Naive thymus-derived CD4-positive, alpha-beta T cell (primary cell): Measurements from ENCODE around the gene MGAT4A. TPM values are rescaled to one million over a fixed set of nuclear protein-coding genes. Genes with fewer than 3 reads are reported as not detected.

Source experiments
- ATAC-seq: fragments of 150-1000 bp; cut with Tn5 transposase; 2 replicates; pipeline ENCODE4 v1.10.0; 2021; ENCODE audit warnings: mild to moderate bottlenecking, moderate library complexity
- CTCF ChIA-PET: fragments of 350-600 bp; sonication (Branson Sonifier 250); formaldehyde crosslinking; loops from one replicate; lab custom pipeline; 2021; ENCODE audit warnings: antibody characterized with exemption; lab: Charles Lee
- POLR2A ChIA-PET: fragments of 350-600 bp; sonication (Branson Sonifier 250); formaldehyde crosslinking; loops from one replicate; lab custom pipeline; 2021; ENCODE audit warnings: antibody characterized with exemption, inconsistent platforms; lab: Charles Lee
- DNase-seq, 9 donors: peaks; one replicate each; pipeline versions ENCODE4 v3.0.0 to v3.0.0-alpha.2; 2020 to 2022; ENCODE audit warnings: mixed read lengths in 1 of 9
- H3K27ac ChIP-seq: one replicate; pipeline ENCODE4 v1.7.0; 2013; ENCODE audit warnings: mild to moderate bottlenecking, low read depth, low read length, moderate library complexity
- H3K27me3 ChIP-seq, 2 donors: one replicate each; pipeline ENCODE4 v1.7.0; 2013; ENCODE audit warnings: low read length in 2 of 2, mild to moderate bottlenecking in 2 of 2, moderate library complexity in 2 of 2; ENCODE audit not compliant: control insufficient read depth in 2 of 2, insufficient read depth in 2 of 2
- H3K36me3 ChIP-seq, 3 experiments: 1 replicate in 2 of 3; 2 replicates in 1 of 3; pipeline ENCODE4 v1.7.0; 2013; ENCODE audit warnings: low read length in 3 of 3, mild to moderate bottlenecking in 3 of 3, moderate library complexity in 1 of 3; ENCODE audit not compliant: insufficient read depth in 3 of 3, control insufficient read depth in 2 of 3
- H3K4me1 ChIP-seq, 2 donors: one replicate each; pipeline ENCODE4 v1.7.0; 2013; ENCODE audit warnings: low read length in 2 of 2, mild to moderate bottlenecking in 2 of 2, moderate library complexity in 1 of 2; ENCODE audit not compliant: control insufficient read depth in 2 of 2, insufficient read depth in 2 of 2
- H3K4me3 ChIP-seq: 2 replicates; pipeline ENCODE4 v1.7.0; 2013; ENCODE audit warnings: mild to moderate bottlenecking, low read length
- H3K9me3 ChIP-seq, 3 experiments: 1 replicate in 2 of 3; 2 replicates in 1 of 3; pipeline ENCODE4 v1.7.0; 2013; ENCODE audit warnings: low read length in 3 of 3; ENCODE audit not compliant: control insufficient read depth in 2 of 3
- H3K27ac Mint-ChIP-seq, 9 donors: one replicate each; pipeline ENCODE4 v1.8.0; 2020 to 2022; ENCODE audit warnings: mixed read lengths in 9 of 9, mild to moderate bottlenecking in 8 of 9, moderate library complexity in 5 of 9, inconsistent platforms in 2 of 9
- H3K27me3 Mint-ChIP-seq, 5 donors: one replicate each; pipeline ENCODE4 v1.8.0; 2021 to 2022; ENCODE audit warnings: mixed read lengths in 5 of 5, mild to moderate bottlenecking in 1 of 5
- H3K36me3 Mint-ChIP-seq, 5 donors: one replicate each; pipeline ENCODE4 v1.8.0; 2020 to 2022; ENCODE audit warnings: mixed read lengths in 5 of 5, mild to moderate bottlenecking in 3 of 5, inconsistent platforms in 1 of 5
- H3K4me1 Mint-ChIP-seq, 7 donors: one replicate each; pipeline ENCODE4 v1.8.0; 2020 to 2022; ENCODE audit warnings: mixed read lengths in 7 of 7, mild to moderate bottlenecking in 3 of 7, inconsistent platforms in 1 of 7
- H3K4me3 Mint-ChIP-seq, 10 donors: one replicate each; pipeline ENCODE4 v1.8.0; 2020 to 2022; ENCODE audit warnings: mild to moderate bottlenecking in 10 of 10, mixed read lengths in 10 of 10, moderate library complexity in 6 of 10, inconsistent platforms in 2 of 10
- H3K9me3 Mint-ChIP-seq, 11 donors: one replicate each; pipeline ENCODE4 v1.8.0; 2020 to 2022; ENCODE audit warnings: mixed read lengths in 11 of 11, mild to moderate bottlenecking in 4 of 11, inconsistent platforms in 1 of 11, moderate library complexity in 1 of 11
- intact Hi-C, 2 donors: fragments of 100-400 bp; cut with micrococcal nuclease; formaldehyde crosslinking; loops; one replicate each; pipeline ENCODE4 v1.15.1; 2023
- polyA plus RNA-seq, 2 donors: library from polyadenylated mRNA; unstranded; fragments of 300-500 nt; fragmentation: Illumina TruSeq; gene quantifications; one replicate each; pipeline ENCODE4 v1.2.3, GENCODE V29; 2021
- total RNA-seq, 6 experiments: library from RNA in 5 of 6; stranded (reverse) in 5 of 6; gene quantifications; 1 replicate in 5 of 6; 2 replicates in 1 of 6; pipeline ENCODE4 v1.2.3 and lab custom pipeline; 2021 to 2026

Gene MGAT4A
- total and polyA plus RNA-seq, 7 experiments from 2014 or later, result 125 to 349 (median 262) TPM

- H3K9me3 ChIP-seq, result no peaks in the 10 kb centered on the region
- peaks cover 0 to 17% (median 0%) of the 10 kb centered on the region in 5 donors for H3K36me3 Mint-ChIP-seq
- peaks cover 56 to 95% (median 86%) of the 10 kb centered on the region in 7 donors for H3K4me1 Mint-ChIP-seq
- H3K4me3 ChIP-seq, result peak overlapping the region; percentile 43
- peaks cover 59 to 67% of the 10 kb centered on the region in 2 donors for H3K4me1 ChIP-seq
- ATAC-seq (peak; percentile 83), DNase-seq (peak; percentile 38 to 93 (median 89))
- peak overlapping the region; percentile 95 to 99 (median 98) for H3K27ac Mint-ChIP-seq
- H3K9me3 Mint-ChIP-seq, result peaks cover 0 to 2% (median 0%) of the 10 kb centered on the region in 11 donors
- ChIA-PET POLR2A (interaction anchor here (0.5 to 17.5 kb wide), 35 partner anchors 10 to 383 kb away, joined by 3 to 604 read pairs (median 5); partner anchors contain the start of genes COA5, LIPT1, MGAT4A and TSGA10), CTCF (interaction anchor here (1.0 to 2.0 kb wide), 19 partner anchors 9 to 122 kb away, joined by 3 to 13 read pairs (median 5); partner anchors contain the start of gene MGAT4A)
- peak overlapping the region; percentile 82 to 99 (median 91) for H3K4me3 Mint-ChIP-seq
- no peaks in the 10 kb centered on the region for H3K27me3 ChIP-seq
- intact Hi-C loops, result loop anchor here (1.0 to 5.0 kb wide), 19 partner anchors 14 to 775 kb away; partner anchors contain the start of genes MITD1 (in 2 of the 2), MRPL30 (in 2 of the 2), EIF5B (in 1 of the 2) and TXNDC9 (in 1 of the 2)
- H3K27ac ChIP-seq, result peak overlapping the region; percentile 84
- H3K36me3 ChIP-seq, result no peaks in the 10 kb centered on the region
- H3K27me3 Mint-ChIP-seq, result no peaks in the 10 kb centered on the region
These were observed 41.0 kb upstream of the MGAT4A start for GRCh38 chr2:98771721-98772524.

GRCh38 chr2:98771264-98771663 lies 40.3 kb upstream of the MGAT4A start:
- no peaks in the 10 kb centered on the region for H3K9me3 ChIP-seq
- Mint-ChIP-seq H3K4me1 (peaks cover 61 to 97% (median 90%) of the 10 kb centered on the region in 7 donors), H3K9me3 (peaks cover 0 to 2% (median 0%) of the 10 kb centered on the region in 11 donors), H3K4me3 (peak overlapping the region; percentile 82 to 99 (median 91)), H3K27ac (peak overlapping the region; percentile 95 to 99 (median 98)), H3K27me3 (no peaks in the 10 kb centered on the region), H3K36me3 (peaks cover 0 to 20% (median 0%) of the 10 kb centered on the region in 5 donors)
- ChIA-PET CTCF (interaction anchor here (0.5 to 2.0 kb wide), 20 partner anchors 9 to 185 kb away, joined by 3 to 13 read pairs (median 5); partner anchors contain the start of gene MGAT4A), POLR2A (interaction anchor here (0.6 to 17.5 kb wide), 32 partner anchors 10 to 384 kb away, joined by 3 to 604 read pairs (median 6); partner anchors contain the start of genes COA5, LIPT1, MGAT4A and TSGA10)
- ATAC-seq (no peak), DNase-seq (no peak)
- peaks cover 61 to 74% of the 10 kb centered on the region in 2 donors for H3K4me1 ChIP-seq
- peak overlapping the region; percentile 84 for H3K27ac ChIP-seq
- H3K4me3 ChIP-seq, result peak overlapping the region; percentile 43
- intact Hi-C loops, result loop anchor here (1.0 to 5.0 kb wide), 14 partner anchors 13 to 774 kb away; partner anchors contain the start of genes EIF5B (in 1 of the 2) and TXNDC9 (in 1 of the 2)
- H3K27me3 ChIP-seq, result no peaks in the 10 kb centered on the region
- H3K36me3 ChIP-seq, result no peaks in the 10 kb centered on the region

GRCh38 chr2:98769784-98770183 lies 38.9 kb upstream of the MGAT4A start:
- Histone ChIP-seq H3K27me3 (no peaks in the 10 kb centered on the region), H3K9me3 (no peaks in the 10 kb centered on the region), H3K27ac (peak overlapping the region; percentile 74), H3K4me3 (peak overlapping the region; percentile 53), H3K36me3 (no peaks in the 10 kb centered on the region), H3K4me1 (peaks cover 61 to 75% of the 10 kb centered on the region in 2 donors)
- peak in 7 of 9 donors; percentile 33 to 69 (median 46) for DNase-seq
- intact Hi-C loops, result loop anchor here (2.0 to 10.0 kb wide), 8 partner anchors 38 to 773 kb away; partner anchors contain the start of genes EIF5B (in 1 of the 2), LIPT1 (in 1 of the 2), TSGA10 (in 1 of the 2) and TXNDC9 (in 1 of the 2)
- no peak for ATAC-seq
- CTCF ChIA-PET, result no interaction called here
- H3K9me3 Mint-ChIP-seq, result peaks cover 0 to 2% (median 0%) of the 10 kb centered on the region in 11 donors
- POLR2A ChIA-PET, result interaction anchor here (1.4 to 17.5 kb wide), 7 partner anchors 8 to 111 kb away, joined by 9 to 604 read pairs (median 23); partner anchors contain the start of gene MGAT4A
- peaks cover 64 to 91% (median 86%) of the 10 kb centered on the region in 7 donors for H3K4me1 Mint-ChIP-seq
- H3K27ac Mint-ChIP-seq, result peak overlapping the region; percentile 95 to 99 (median 98)
- peaks cover 0 to 26% (median 3%) of the 10 kb centered on the region in 5 donors for H3K36me3 Mint-ChIP-seq
- no peaks in the 10 kb centered on the region for H3K27me3 Mint-ChIP-seq
- H3K4me3 Mint-ChIP-seq, result peak overlapping the region; percentile 82 to 99 (median 90)

- Mint-ChIP-seq H3K27me3 (no peaks in the 10 kb centered on the region), H3K4me1 (peaks cover 61 to 90% (median 80%) of the 10 kb centered on the region in 7 donors), H3K9me3 (peaks cover 0 to under 1% (median 0%) of the 10 kb centered on the region in 11 donors), H3K4me3 (peak overlapping the region; percentile 42 to 85 (median 68)), H3K27ac (peak overlapping the region; percentile 86 to 99 (median 98)), H3K36me3 (peaks cover 0 to 26% (median 3%) of the 10 kb centered on the region in 5 donors)
- no peak for DNase-seq
- POLR2A ChIA-PET, result interaction anchor here (3.0 to 17.5 kb wide), 4 partner anchors 7 to 110 kb away, joined by 23 to 604 read pairs (median 131); partner anchors contain the start of gene MGAT4A
- H3K4me3 ChIP-seq, result no peak overlapping the region
- no peaks in the 10 kb centered on the region for H3K27me3 ChIP-seq
- CTCF ChIA-PET, result interaction anchor here (1.4 kb wide), 1 partner anchor 120 kb away, joined by 4 read pairs; no protein-coding TSS in a partner anchor
- intact Hi-C loops, result loop anchor here in 1 of 2 donors (5.0 to 10.0 kb wide), 2 partner anchors 322 to 386 kb away; partner anchors contain the start of genes LIPT1 and TSGA10
- no peak for ATAC-seq
- peak overlapping the region; percentile 74 for H3K27ac ChIP-seq
- H3K4me1 ChIP-seq, result peaks cover 59 to 68% of the 10 kb centered on the region in 2 donors
- H3K9me3 ChIP-seq, result no peaks in the 10 kb centered on the region
- H3K36me3 ChIP-seq, result no peaks in the 10 kb centered on the region
These were observed 38.2 kb upstream of the MGAT4A start for GRCh38 chr2:98769114-98769476.

- H3K4me3 Mint-ChIP-seq, result peak overlapping the region; percentile 56 to 85 (median 68)
- H3K27ac Mint-ChIP-seq, result peak overlapping the region; percentile 86 to 99 (median 98)
- peaks cover 56 to 90% (median 78%) of the 10 kb centered on the region in 7 donors for H3K4me1 Mint-ChIP-seq
- ATAC-seq (no peak), DNase-seq (peak in 1 of 9 donors; percentile 51)
- H3K36me3 Mint-ChIP-seq, result peaks cover 0 to 27% (median 3%) of the 10 kb centered on the region in 5 donors
- H3K27me3 Mint-ChIP-seq, result no peaks in the 10 kb centered on the region
- peak overlapping the region; percentile 74 for H3K27ac ChIP-seq
- H3K27me3 ChIP-seq, result no peaks in the 10 kb centered on the region
- ChIA-PET CTCF (interaction anchor here (1.1 to 2.7 kb wide), 3 partner anchors 11 to 119 kb away, joined by 3 to 7 read pairs (median 4); no protein-coding TSS in a partner anchor), POLR2A (interaction anchor here (0.6 to 17.5 kb wide), 5 partner anchors 11 to 110 kb away, joined by 3 to 604 read pairs (median 122); partner anchors contain the start of gene MGAT4A)
- peaks cover 54 to 62% of the 10 kb centered on the region in 2 donors for H3K4me1 ChIP-seq
- no peaks in the 10 kb centered on the region for H3K36me3 ChIP-seq
- H3K9me3 Mint-ChIP-seq, result no peaks in the 10 kb centered on the region
- intact Hi-C loops, result loop anchor here in 1 of 2 donors (5.0 to 10.0 kb wide), 2 partner anchors 321 to 386 kb away; partner anchors contain the start of genes LIPT1 and TSGA10
- no peaks in the 10 kb centered on the region for H3K9me3 ChIP-seq
- peak overlapping the region; percentile 17 for H3K4me3 ChIP-seq
These were observed 37.6 kb upstream of the MGAT4A start for GRCh38 chr2:98768384-98769113.
